Measurements from ENCODE around the gene ETNPPL. TPM values are rescaled to one million over a fixed set of nuclear protein-coding genes. Genes with fewer than 3 reads are reported as not detected.
A peak's percentile ranks its signal among the peaks of the same experiment; 100 is the strongest.

ETNPPL gene
- total RNA-seq, 1 donor from 2014 or later = not detected

GRCh38 chr4:108700081-108700757 lies 62.6 kb downstream of the ETNPPL start:
- DNase-seq (ENCODE audit: low read depth in 2 of 2) = peak in 1 of 2 donors; percentile 41

GRCh38 chr4:108696160-108696559 lies 66.7 kb downstream of the ETNPPL start:
- no peak for DNase-seq (ENCODE audit: low read depth in 2 of 2)

- DNase-seq (ENCODE audit: low read depth in 2 of 2) = no peak
Observed at GRCh38 chr4:108695062-108695461, 67.8 kb downstream of the ETNPPL start.

GRCh38 chr4:108694423-108694822 lies 68.4 kb downstream of the ETNPPL start:
- no peak for DNase-seq (ENCODE audit: low read depth in 2 of 2)

GRCh38 chr4:108693819-108694218 lies 69.0 kb downstream of the ETNPPL start:
- no peak for DNase-seq (ENCODE audit: low read depth in 2 of 2)

GRCh38 chr4:108693211-108693610 lies 69.6 kb downstream of the ETNPPL start:
- DNase-seq (ENCODE audit: low read depth in 2 of 2) = no peak

Other genes with a start within 250 kb of the ETNPPL start
- gene RPL34, start 142.5 kb downstream of the ETNPPL start, total RNA-seq = 741 and 824 TPM in 2 replicates
- gene OSTC, start 112.5 kb downstream of the ETNPPL start, total RNA-seq = 218 and 222 TPM in 2 replicates